Measurements from ENCODE around the gene TANC2. TPM values are rescaled to one million over a fixed set of nuclear protein-coding genes. Genes with fewer than 3 reads are reported as not detected.

The TANC2 gene
- total RNA-seq, 1 experiment from 2014 or later, result 18.6 TPM

DNA sequence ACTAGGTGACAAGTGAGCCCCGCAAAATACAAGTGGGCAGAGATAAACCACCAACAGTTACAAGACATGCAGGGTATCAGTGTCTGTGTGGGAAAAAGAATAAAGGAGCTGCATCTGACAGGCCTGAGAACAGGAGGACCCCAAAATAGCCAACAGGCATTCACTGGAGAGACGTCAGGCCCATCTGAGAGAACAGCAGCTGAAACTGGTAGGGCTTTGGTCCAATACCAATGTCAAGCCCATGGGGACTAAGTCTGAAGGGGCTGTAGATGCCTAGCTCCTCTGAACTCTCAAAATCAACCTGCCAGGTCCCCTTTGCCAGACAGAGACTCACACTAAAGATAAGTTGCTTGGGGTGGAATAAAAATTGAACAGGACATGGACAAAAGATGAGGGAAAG lies 30.5 kb upstream of the TANC2 start (continued):
- TF ChIP-seq, protein P1, sequence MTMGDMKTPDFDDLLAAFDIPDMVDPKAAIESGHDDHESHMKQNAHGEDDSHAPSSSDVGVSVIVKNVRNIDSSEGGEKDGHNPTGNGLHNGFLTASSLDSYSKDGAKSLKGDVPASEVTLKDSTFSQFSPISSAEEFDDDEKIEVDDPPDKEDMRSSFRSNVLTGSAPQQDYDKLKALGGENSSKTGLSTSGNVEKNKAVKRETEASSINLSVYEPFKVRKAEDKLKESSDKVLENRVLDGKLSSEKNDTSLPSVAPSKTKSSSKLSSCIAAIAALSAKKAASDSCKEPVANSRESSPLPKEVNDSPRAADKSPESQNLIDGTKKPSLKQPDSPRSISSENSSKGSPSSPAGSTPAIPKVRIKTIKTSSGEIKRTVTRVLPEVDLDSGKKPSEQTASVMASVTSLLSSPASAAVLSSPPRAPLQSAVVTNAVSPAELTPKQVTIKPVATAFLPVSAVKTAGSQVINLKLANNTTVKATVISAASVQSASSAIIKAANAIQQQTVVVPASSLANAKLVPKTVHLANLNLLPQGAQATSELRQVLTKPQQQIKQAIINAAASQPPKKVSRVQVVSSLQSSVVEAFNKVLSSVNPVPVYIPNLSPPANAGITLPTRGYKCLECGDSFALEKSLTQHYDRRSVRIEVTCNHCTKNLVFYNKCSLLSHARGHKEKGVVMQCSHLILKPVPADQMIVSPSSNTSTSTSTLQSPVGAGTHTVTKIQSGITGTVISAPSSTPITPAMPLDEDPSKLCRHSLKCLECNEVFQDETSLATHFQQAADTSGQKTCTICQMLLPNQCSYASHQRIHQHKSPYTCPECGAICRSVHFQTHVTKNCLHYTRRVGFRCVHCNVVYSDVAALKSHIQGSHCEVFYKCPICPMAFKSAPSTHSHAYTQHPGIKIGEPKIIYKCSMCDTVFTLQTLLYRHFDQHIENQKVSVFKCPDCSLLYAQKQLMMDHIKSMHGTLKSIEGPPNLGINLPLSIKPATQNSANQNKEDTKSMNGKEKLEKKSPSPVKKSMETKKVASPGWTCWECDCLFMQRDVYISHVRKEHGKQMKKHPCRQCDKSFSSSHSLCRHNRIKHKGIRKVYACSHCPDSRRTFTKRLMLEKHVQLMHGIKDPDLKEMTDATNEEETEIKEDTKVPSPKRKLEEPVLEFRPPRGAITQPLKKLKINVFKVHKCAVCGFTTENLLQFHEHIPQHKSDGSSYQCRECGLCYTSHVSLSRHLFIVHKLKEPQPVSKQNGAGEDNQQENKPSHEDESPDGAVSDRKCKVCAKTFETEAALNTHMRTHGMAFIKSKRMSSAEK (CRISPR knock-in tag; IDR thresholded peaks at IDR 0.05; ENCODE audit: borderline replicate concordance), result no peak
- TF ChIP-seq JUN (CRISPR knock-in tag; IDR thresholded peaks at IDR 0.05) (no peak), ZNF416 (CRISPR knock-in tag; IDR thresholded peaks at IDR 0.05) (no peak), FOXK1 (CRISPR knock-in tag; IDR thresholded peaks at IDR 0.05) (no peak), PRRX2 (CRISPR knock-in tag; IDR thresholded peaks at IDR 0.05) (no peak), JAZF1 (CRISPR knock-in tag; IDR thresholded peaks at IDR 0.05) (no peak), GRHL2 (CRISPR knock-in tag; IDR thresholded peaks at IDR 0.05; ENCODE audit: insufficient replicate concordance, severe bottlenecking) (no peak)
- TF ChIP-seq, protein P2, sequence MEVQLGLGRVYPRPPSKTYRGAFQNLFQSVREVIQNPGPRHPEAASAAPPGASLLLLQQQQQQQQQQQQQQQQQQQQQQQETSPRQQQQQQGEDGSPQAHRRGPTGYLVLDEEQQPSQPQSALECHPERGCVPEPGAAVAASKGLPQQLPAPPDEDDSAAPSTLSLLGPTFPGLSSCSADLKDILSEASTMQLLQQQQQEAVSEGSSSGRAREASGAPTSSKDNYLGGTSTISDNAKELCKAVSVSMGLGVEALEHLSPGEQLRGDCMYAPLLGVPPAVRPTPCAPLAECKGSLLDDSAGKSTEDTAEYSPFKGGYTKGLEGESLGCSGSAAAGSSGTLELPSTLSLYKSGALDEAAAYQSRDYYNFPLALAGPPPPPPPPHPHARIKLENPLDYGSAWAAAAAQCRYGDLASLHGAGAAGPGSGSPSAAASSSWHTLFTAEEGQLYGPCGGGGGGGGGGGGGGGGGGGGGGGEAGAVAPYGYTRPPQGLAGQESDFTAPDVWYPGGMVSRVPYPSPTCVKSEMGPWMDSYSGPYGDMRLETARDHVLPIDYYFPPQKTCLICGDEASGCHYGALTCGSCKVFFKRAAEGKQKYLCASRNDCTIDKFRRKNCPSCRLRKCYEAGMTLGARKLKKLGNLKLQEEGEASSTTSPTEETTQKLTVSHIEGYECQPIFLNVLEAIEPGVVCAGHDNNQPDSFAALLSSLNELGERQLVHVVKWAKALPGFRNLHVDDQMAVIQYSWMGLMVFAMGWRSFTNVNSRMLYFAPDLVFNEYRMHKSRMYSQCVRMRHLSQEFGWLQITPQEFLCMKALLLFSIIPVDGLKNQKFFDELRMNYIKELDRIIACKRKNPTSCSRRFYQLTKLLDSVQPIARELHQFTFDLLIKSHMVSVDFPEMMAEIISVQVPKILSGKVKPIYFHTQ (CRISPR knock-in tag; IDR thresholded peaks at IDR 0.05), result no peak
- TF ChIP-seq, protein P3, sequence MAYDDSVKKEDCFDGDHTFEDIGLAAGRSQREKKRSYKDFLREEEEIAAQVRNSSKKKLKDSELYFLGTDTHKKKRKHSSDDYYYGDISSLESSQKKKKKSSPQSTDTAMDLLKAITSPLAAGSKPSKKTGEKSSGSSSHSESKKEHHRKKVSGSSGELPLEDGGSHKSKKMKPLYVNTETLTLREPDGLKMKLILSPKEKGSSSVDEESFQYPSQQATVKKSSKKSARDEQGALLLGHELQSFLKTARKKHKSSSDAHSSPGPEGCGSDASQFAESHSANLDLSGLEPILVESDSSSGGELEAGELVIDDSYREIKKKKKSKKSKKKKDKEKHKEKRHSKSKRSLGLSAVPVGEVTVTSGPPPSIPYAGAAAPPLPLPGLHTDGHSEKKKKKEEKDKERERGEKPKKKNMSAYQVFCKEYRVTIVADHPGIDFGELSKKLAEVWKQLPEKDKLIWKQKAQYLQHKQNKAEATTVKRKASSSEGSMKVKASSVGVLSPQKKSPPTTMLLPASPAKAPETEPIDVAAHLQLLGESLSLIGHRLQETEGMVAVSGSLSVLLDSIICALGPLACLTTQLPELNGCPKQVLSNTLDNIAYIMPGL (CRISPR knock-in tag; IDR thresholded peaks at IDR 0.05), result no peak
- TF ChIP-seq, protein P4, sequence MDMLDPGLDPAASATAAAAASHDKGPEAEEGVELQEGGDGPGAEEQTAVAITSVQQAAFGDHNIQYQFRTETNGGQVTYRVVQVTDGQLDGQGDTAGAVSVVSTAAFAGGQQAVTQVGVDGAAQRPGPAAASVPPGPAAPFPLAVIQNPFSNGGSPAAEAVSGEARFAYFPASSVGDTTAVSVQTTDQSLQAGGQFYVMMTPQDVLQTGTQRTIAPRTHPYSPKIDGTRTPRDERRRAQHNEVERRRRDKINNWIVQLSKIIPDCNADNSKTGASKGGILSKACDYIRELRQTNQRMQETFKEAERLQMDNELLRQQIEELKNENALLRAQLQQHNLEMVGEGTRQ (CRISPR knock-in tag; IDR thresholded peaks at IDR 0.05), result no peak
- TF ChIP-seq, protein P5, sequence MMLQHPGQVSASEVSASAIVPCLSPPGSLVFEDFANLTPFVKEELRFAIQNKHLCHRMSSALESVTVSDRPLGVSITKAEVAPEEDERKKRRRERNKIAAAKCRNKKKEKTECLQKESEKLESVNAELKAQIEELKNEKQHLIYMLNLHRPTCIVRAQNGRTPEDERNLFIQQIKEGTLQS (CRISPR knock-in tag; conservative IDR thresholded peaks at IDR 0.05), result no peak

DNA sequence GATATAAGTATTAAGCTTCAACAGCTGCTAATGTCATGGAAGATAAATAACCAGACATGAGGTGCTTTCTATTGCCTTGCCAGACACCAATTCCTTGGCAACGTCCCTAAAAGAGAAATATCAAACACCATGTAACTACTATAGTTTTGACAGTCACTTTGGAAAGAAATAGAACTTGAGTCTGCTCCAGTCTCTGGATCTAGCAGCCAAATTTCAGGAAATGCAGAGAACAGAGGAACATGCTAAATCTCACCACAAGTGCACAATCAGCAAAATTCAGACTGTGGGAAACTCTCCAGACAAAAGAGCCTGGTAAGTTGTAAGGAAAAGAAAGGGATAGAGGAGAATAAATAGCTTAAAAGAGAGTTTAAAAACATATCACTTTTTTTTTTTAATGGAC lies 28.4 kb upstream of the TANC2 start:
- no peak overlapping the region for H3K27ac Mint-ChIP-seq
- H3K4me1 Mint-ChIP-seq, result peaks cover 3% of the 10 kb centered on the region
- no peak for ATAC-seq
- POLR2A ChIA-PET, result no interaction called here
- DNase-seq (ENCODE audit: low spot score), result no peak
- H3K27me3 Mint-ChIP-seq (ENCODE audit: low read depth), result peaks cover 3% of the 10 kb centered on the region
- peaks cover 14% of the 10 kb centered on the region for H3K36me3 Mint-ChIP-seq
- CTCF ChIA-PET, result no interaction called here
- peaks cover 19% of the 10 kb centered on the region for H3K9me3 Mint-ChIP-seq
- H3K4me3 Mint-ChIP-seq, result no peak overlapping the region
- no peak for TF ChIP-seq TEAD1 (CRISPR knock-in tag; IDR thresholded peaks at IDR 0.05)
- no peak for TF ChIP-seq ZNF396 (CRISPR knock-in tag; IDR thresholded peaks at IDR 0.05; ENCODE audit: borderline replicate concordance)
- TF ChIP-seq, protein P6, sequence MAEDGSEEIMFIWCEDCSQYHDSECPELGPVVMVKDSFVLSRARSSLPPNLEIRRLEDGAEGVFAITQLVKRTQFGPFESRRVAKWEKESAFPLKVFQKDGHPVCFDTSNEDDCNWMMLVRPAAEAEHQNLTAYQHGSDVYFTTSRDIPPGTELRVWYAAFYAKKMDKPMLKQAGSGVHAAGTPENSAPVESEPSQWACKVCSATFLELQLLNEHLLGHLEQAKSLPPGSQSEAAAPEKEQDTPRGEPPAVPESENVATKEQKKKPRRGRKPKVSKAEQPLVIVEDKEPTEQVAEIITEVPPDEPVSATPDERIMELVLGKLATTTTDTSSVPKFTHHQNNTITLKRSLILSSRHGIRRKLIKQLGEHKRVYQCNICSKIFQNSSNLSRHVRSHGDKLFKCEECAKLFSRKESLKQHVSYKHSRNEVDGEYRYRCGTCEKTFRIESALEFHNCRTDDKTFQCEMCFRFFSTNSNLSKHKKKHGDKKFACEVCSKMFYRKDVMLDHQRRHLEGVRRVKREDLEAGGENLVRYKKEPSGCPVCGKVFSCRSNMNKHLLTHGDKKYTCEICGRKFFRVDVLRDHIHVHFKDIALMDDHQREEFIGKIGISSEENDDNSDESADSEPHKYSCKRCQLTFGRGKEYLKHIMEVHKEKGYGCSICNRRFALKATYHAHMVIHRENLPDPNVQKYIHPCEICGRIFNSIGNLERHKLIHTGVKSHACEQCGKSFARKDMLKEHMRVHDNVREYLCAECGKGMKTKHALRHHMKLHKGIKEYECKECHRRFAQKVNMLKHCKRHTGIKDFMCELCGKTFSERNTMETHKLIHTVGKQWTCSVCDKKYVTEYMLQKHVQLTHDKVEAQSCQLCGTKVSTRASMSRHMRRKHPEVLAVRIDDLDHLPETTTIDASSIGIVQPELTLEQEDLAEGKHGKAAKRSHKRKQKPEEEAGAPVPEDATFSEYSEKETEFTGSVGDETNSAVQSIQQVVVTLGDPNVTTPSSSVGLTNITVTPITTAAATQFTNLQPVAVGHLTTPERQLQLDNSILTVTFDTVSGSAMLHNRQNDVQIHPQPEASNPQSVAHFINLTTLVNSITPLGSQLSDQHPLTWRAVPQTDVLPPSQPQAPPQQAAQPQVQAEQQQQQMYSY (CRISPR knock-in tag; IDR thresholded peaks at IDR 0.05), result no peak
- TF ChIP-seq, protein P7, sequence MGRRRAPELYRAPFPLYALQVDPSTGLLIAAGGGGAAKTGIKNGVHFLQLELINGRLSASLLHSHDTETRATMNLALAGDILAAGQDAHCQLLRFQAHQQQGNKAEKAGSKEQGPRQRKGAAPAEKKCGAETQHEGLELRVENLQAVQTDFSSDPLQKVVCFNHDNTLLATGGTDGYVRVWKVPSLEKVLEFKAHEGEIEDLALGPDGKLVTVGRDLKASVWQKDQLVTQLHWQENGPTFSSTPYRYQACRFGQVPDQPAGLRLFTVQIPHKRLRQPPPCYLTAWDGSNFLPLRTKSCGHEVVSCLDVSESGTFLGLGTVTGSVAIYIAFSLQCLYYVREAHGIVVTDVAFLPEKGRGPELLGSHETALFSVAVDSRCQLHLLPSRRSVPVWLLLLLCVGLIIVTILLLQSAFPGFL (CRISPR knock-in tag; IDR thresholded peaks at IDR 0.05; ENCODE audit: borderline replicate concordance), result no peak
- TF ChIP-seq, protein P8, sequence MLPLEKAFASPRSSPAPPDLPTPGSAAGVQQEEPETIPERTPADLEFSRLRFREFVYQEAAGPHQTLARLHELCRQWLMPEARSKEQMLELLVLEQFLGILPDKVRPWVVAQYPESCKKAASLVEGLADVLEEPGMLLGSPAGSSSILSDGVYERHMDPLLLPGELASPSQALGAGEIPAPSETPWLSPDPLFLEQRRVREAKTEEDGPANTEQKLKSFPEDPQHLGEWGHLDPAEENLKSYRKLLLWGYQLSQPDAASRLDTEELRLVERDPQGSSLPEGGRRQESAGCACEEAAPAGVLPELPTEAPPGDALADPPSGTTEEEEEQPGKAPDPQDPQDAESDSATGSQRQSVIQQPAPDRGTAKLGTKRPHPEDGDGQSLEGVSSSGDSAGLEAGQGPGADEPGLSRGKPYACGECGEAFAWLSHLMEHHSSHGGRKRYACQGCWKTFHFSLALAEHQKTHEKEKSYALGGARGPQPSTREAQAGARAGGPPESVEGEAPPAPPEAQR (CRISPR knock-in tag; IDR thresholded peaks at IDR 0.05), result no peak
- TF ChIP-seq, protein P9, sequence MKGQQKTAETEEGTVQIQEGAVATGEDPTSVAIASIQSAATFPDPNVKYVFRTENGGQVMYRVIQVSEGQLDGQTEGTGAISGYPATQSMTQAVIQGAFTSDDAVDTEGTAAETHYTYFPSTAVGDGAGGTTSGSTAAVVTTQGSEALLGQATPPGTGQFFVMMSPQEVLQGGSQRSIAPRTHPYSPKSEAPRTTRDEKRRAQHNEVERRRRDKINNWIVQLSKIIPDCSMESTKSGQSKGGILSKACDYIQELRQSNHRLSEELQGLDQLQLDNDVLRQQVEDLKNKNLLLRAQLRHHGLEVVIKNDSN (CRISPR knock-in tag; IDR thresholded peaks at IDR 0.05), result no peak
- no peak for TF ChIP-seq ESRRA (CRISPR knock-in tag; IDR thresholded peaks at IDR 0.05; ENCODE audit: borderline replicate concordance)
- no peak for TF ChIP-seq NR3C1 (CRISPR knock-in tag; conservative IDR thresholded peaks at IDR 0.05; ENCODE audit: low read depth)
